Sigmoid colon (tissue), 4 donors: ENCODE data around the gene C16orf46.

Source experiments
- EP300 ChIP-seq, 4 donors: sonication (generic); formaldehyde crosslinking; IDR thresholded peaks; one replicate each; pipeline ENCODE4 v1.6.1; 2017; ENCODE audit warnings: antibody characterized with exemption in 4 of 4
- POLR2A ChIP-seq, 2 donors: fragments of 450-650 bp; IDR thresholded peaks; one replicate each; pipeline ENCODE4 v1.6.1; 2016; ENCODE audit warnings: antibody characterized with exemption in 2 of 2, mild to moderate bottlenecking in 2 of 2, moderate library complexity in 2 of 2
- POLR2AphosphoS5 ChIP-seq, 4 donors: sonication (generic); formaldehyde crosslinking; IDR thresholded peaks; one replicate each; pipeline ENCODE4 v1.6.1; 2017; ENCODE audit warnings: antibody characterized with exemption in 4 of 4
- TF ChIP-seq, protein P1 (sequence below), 4 experiments: fragments of 450-650 bp in 3 of 4; fragments of 200-600 bp in 1 of 4; IDR thresholded peaks; one replicate each; pipeline ENCODE4 v1.5.1; 2016 to 2019; ENCODE audit warnings: antibody characterized with exemption in 4 of 4, mild to moderate bottlenecking in 3 of 4, moderate library complexity in 2 of 4

DNA sequence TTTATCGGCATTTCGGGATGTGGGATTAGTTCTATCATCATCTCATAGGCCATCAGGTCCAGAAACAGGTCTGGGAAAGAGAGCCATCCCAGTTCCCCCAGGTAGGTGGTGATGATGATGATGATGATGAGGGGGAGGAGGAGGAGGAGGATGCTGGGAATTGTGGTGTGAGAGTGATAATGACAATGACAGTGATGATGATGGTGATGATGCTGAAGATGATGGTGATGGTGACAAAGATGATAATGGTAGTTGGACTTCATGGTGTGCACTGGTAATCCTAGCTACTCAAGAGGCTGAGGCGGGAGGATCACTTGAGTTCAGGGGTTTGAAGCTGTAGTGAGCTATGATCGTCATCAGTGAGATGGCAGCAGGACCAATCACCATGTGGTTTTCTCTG lies 35.4 kb upstream of the C16orf46 start:
- TF ChIP-seq POLR2A (IDR thresholded peaks at IDR 0.05) (no peak), EP300 (IDR thresholded peaks at IDR 0.05) (no peak), POLR2AphosphoS5 (IDR thresholded peaks at IDR 0.05) (no peak)
- TF ChIP-seq, protein P1, sequence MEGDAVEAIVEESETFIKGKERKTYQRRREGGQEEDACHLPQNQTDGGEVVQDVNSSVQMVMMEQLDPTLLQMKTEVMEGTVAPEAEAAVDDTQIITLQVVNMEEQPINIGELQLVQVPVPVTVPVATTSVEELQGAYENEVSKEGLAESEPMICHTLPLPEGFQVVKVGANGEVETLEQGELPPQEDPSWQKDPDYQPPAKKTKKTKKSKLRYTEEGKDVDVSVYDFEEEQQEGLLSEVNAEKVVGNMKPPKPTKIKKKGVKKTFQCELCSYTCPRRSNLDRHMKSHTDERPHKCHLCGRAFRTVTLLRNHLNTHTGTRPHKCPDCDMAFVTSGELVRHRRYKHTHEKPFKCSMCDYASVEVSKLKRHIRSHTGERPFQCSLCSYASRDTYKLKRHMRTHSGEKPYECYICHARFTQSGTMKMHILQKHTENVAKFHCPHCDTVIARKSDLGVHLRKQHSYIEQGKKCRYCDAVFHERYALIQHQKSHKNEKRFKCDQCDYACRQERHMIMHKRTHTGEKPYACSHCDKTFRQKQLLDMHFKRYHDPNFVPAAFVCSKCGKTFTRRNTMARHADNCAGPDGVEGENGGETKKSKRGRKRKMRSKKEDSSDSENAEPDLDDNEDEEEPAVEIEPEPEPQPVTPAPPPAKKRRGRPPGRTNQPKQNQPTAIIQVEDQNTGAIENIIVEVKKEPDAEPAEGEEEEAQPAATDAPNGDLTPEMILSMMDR (IDR thresholded peaks at IDR 0.05) = no peak
